Left ventricle myocardium inferior (tissue), 1 donor: ENCODE results near the gene GLRX2. TPM values are rescaled to one million over a fixed set of nuclear protein-coding genes. Genes with fewer than 3 reads are reported as not detected.

Source experiments
- DNase-seq: peaks from one replicate; pipeline ENCODE4 v3.0.0-alpha.2; 2020
- H3K27ac ChIP-seq: fragments of 200-600 bp; replicated peaks from 2 replicates; pipeline ENCODE4 v1.8.0; 2021
- H3K27me3 ChIP-seq: fragments of 200-600 bp; 2 replicates; pipeline ENCODE4 v1.8.0; 2021; ENCODE audit warnings: low read depth
- H3K36me3 ChIP-seq: fragments of 200-600 bp; 2 replicates; pipeline ENCODE4 v1.8.0; 2021
- H3K4me1 ChIP-seq: fragments of 200-600 bp; 2 replicates; pipeline ENCODE4 v1.8.0; 2021
- H3K4me3 ChIP-seq: fragments of 200-600 bp; 2 replicates; pipeline ENCODE4 v1.8.0; 2021; ENCODE audit warnings: mild to moderate bottlenecking, moderate library complexity
- H3K9me3 ChIP-seq: fragments of 200-600 bp; replicated peaks from 2 replicates; pipeline ENCODE4 v1.8.0; 2021
- intact Hi-C: fragments of 100-400 bp; cut with micrococcal nuclease; formaldehyde crosslinking; loops from one replicate; pipeline ENCODE4 v1.11.0; 2022
- total RNA-seq: library from RNA; stranded (reverse); fragmentation: NEBNext Ultra II Directional; extraction: Animal tissue kit (Norgen Biotek cat#: 25700); gene quantifications from one replicate; pipeline ENCODE4 v1.2.1, GENCODE V29; 2021
- TF ChIP-seq, protein P1 (sequence below): fragments of 200-600 bp; IDR thresholded peaks from 2 replicates; pipeline ENCODE4 v1.8.0; 2021; ENCODE audit warnings: antibody characterized with exemption, mild to moderate bottlenecking, borderline replicate concordance
- donor health status: DM: no; HTN: yes; CAD: no; lungs with severe emphysema.

GLRX2 gene
- total RNA-seq, 1 donor from 2014 or later, result 31.8 TPM

DNA sequence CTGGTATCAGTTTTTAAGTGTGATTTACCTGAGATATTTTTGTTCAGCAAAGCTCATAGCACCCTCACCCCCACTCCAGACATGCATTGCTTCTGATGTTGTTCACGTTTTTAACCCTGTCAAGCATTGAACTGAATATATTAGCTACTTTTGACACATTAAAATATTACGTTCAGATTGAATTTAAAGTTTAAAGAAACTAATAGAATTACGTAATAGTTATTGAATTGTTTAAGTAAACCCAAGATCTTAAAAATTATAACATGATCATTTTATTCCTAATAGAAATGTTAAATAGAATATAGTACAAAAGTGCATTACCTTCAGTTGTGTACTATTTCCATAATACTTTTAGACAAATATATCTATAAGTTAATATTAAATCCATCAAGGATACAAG lies 18.9 kb downstream of the GLRX2 start:
- H3K27me3 ChIP-seq, result no peaks in the 10 kb centered on the region
- H3K4me3 ChIP-seq, result no peak overlapping the region
- no peaks in the 10 kb centered on the region for H3K9me3 ChIP-seq
- TF ChIP-seq, protein P1, sequence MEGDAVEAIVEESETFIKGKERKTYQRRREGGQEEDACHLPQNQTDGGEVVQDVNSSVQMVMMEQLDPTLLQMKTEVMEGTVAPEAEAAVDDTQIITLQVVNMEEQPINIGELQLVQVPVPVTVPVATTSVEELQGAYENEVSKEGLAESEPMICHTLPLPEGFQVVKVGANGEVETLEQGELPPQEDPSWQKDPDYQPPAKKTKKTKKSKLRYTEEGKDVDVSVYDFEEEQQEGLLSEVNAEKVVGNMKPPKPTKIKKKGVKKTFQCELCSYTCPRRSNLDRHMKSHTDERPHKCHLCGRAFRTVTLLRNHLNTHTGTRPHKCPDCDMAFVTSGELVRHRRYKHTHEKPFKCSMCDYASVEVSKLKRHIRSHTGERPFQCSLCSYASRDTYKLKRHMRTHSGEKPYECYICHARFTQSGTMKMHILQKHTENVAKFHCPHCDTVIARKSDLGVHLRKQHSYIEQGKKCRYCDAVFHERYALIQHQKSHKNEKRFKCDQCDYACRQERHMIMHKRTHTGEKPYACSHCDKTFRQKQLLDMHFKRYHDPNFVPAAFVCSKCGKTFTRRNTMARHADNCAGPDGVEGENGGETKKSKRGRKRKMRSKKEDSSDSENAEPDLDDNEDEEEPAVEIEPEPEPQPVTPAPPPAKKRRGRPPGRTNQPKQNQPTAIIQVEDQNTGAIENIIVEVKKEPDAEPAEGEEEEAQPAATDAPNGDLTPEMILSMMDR, result no peak
- H3K4me1 ChIP-seq, result peaks cover 16% of the 10 kb centered on the region
- intact Hi-C loops, result no loop called here
- H3K36me3 ChIP-seq, result peaks cover 56% of the 10 kb centered on the region
- DNase-seq, result no peak
- H3K27ac ChIP-seq, result no peak overlapping the region

DNA sequence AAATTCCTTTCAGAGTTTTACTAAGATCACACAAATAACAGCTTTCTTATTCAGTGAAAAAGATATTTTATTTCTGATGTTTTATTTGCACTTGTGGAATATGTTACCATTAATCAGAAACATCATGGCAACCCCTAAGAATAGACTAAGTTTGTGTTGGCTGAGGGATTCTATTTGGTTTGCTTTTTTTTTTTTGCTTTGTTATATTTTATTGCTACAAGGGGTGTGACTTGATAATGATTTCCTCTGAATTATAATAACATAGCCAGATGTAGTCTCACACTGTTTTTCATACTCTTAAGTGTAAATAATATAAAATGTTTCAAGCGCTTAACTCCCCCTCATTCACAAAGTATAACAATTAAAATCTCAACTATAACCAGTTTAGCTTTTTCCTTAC lies 20.0 kb downstream of the GLRX2 start:
- DNase-seq, result no peak
- intact Hi-C loops, result no loop called here
- peak overlapping the region; percentile 18 for H3K27ac ChIP-seq
- H3K36me3 ChIP-seq, result peaks cover 62% of the 10 kb centered on the region
- TF ChIP-seq, protein P1, result no peak
- H3K4me1 ChIP-seq, result peaks cover 16% of the 10 kb centered on the region
- H3K9me3 ChIP-seq, result no peaks in the 10 kb centered on the region
- H3K4me3 ChIP-seq, result no peak overlapping the region
- no peaks in the 10 kb centered on the region for H3K27me3 ChIP-seq

DNA sequence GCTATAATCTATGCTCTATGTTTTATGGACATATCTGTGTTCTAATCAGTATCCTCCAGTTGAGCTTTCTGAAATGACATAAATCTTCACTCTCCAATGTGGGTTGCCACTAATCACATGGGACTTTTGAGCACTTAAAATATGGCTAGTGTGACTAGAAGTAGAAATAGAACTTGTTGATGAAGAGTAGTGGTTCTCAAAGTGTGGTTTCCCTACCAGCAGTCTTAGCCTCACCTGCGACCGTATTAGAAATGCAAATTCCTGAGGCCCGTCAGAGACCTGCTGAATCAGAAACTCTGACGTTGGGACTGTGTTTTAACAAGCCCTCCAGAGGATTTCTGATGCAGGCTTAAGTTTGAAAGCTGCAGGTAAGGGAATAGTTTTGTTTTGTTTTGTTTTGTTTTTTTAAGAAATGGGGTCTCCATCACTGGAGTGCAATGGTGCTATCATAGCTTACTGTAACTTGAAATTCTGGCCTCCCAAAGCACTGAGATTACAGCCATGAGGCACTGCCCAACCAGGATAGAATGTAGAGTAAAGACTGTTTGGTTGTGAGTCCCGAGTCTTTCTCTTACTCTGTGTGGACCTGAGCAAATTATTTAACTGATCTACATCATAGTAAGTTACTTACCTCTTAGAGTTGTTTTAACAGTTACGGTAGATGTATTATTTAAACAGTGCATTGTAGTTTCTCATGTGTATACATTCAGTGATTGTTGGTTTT lies 21.7 kb downstream of the GLRX2 start:
- Histone ChIP-seq H3K4me3 (no peak overlapping the region), H3K27me3 (no peaks in the 10 kb centered on the region), H3K4me1 (peaks cover 16% of the 10 kb centered on the region), H3K9me3 (no peaks in the 10 kb centered on the region), H3K36me3 (peaks cover 71% of the 10 kb centered on the region), H3K27ac (no peak overlapping the region)
- DNase-seq, result no peak
- intact Hi-C loops, result no loop called here
- TF ChIP-seq, protein P1, result no peak

DNA sequence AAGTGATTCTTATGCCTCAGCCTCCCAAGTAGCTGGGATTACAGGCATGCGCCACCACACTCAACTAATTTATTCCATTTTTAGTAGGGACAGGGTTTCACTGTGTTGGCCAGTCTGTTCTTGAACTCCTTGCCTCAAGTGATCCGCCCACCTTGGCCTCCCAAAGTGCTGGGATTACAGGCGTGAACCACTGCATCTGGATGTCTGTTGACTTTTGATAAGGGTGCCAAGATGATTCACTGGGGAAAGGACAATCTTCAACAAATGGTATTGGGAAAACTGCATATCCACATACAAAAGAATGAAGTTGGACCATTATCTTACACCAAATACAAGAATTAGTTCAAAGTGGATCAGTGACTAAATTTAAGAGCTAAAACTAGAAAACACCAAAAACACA lies 26.0 kb downstream of the GLRX2 start:
- Histone ChIP-seq H3K4me1 (peaks cover 6% of the 10 kb centered on the region), H3K27me3 (no peaks in the 10 kb centered on the region), H3K9me3 (no peaks in the 10 kb centered on the region), H3K36me3 (peaks cover 77% of the 10 kb centered on the region), H3K27ac (no peak overlapping the region), H3K4me3 (no peak overlapping the region)
- DNase-seq, result no peak
- intact Hi-C loops, result no loop called here
- TF ChIP-seq, protein P1, result no peak

DNA sequence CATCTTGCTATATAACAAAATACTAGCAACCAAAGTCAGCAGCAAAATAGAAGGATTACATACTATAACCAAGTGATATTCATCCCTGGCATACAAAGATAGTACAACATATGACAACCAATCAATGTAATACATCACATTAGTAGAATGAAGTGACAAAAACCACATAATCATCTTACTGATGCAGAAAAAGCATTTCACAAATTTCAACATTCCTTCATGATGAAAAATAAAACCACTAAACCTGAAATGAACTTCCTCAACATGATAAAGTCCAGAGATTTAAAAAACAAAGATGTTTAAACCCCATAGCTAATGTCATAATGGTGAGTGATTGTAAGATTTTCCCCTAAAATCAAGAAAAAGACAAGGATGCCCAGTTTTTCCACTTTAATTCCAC lies 27.2 kb downstream of the GLRX2 start:
- H3K9me3 ChIP-seq, result no peaks in the 10 kb centered on the region
- intact Hi-C loops, result no loop called here
- peaks cover 70% of the 10 kb centered on the region for H3K36me3 ChIP-seq
- H3K27me3 ChIP-seq, result no peaks in the 10 kb centered on the region
- TF ChIP-seq, protein P1, result no peak
- H3K4me1 ChIP-seq, result peaks cover 6% of the 10 kb centered on the region
- DNase-seq, result no peak
- no peak overlapping the region for H3K27ac ChIP-seq
- no peak overlapping the region for H3K4me3 ChIP-seq
